Fibroblast of pulmonary artery (primary cell): Measurements from ENCODE around the gene TPST2.

Experiments
- DNase-seq: peaks from one replicate; pipeline ENCODE4 v3.0.0-alpha.2; 2010; ENCODE audit warnings: low read depth
- H3K4me3 ChIP-seq: replicated peaks from 2 replicates; pipeline ENCODE4 v1.5.1; 2011; ENCODE audit warnings: low read depth, mild to moderate bottlenecking, control low read depth, low read length, moderate library complexity
- TF ChIP-seq, protein P1 (sequence below): IDR thresholded peaks from 2 replicates; pipeline ENCODE4 v1.5.1; 2011; ENCODE audit warnings: mild to moderate bottlenecking, control low read depth, low read length, inconsistent platforms; ENCODE audit errors: missing control alignments

TPST2 gene

DNA sequence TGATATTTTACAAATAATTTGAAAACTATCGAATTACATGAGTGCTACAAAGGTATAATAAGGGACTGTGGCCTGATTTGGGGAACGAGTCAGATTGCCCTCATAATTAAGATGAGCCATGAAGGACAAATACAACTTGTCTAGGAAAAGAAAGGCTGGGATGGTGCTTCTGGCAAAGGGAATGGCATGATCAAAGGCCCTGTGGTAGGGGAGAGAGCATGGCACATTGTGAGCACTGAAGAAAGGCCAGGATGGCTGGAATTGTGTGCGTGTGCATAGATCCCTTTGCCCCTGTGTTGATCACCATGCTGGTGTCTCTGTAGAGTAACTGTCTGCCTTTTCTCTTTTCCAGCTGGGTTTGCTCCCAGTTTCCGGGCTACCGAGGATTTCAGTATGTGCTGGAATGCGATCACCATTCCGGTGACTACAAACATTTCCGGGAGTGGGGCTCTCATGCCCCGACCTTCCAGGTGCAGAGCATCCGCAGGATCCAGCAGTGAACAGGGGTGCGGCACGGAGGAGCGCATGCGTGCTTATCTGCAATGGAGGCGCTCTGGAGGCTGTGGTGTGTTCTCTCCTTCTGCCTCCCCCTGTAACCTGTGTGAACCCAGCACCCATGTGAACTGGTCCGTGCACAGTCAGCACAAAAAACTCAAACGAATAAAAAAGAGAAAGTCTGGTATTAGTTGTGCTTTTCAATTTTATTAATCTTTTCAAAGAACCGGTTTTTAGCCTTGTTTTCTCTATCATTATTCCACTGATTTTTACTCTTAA, 40.2 kb upstream of the TPST2 start:
- TF ChIP-seq, protein P1, sequence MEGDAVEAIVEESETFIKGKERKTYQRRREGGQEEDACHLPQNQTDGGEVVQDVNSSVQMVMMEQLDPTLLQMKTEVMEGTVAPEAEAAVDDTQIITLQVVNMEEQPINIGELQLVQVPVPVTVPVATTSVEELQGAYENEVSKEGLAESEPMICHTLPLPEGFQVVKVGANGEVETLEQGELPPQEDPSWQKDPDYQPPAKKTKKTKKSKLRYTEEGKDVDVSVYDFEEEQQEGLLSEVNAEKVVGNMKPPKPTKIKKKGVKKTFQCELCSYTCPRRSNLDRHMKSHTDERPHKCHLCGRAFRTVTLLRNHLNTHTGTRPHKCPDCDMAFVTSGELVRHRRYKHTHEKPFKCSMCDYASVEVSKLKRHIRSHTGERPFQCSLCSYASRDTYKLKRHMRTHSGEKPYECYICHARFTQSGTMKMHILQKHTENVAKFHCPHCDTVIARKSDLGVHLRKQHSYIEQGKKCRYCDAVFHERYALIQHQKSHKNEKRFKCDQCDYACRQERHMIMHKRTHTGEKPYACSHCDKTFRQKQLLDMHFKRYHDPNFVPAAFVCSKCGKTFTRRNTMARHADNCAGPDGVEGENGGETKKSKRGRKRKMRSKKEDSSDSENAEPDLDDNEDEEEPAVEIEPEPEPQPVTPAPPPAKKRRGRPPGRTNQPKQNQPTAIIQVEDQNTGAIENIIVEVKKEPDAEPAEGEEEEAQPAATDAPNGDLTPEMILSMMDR, result no peak
- no peak for DNase-seq
- H3K4me3 ChIP-seq, result no peak overlapping the region

DNA sequence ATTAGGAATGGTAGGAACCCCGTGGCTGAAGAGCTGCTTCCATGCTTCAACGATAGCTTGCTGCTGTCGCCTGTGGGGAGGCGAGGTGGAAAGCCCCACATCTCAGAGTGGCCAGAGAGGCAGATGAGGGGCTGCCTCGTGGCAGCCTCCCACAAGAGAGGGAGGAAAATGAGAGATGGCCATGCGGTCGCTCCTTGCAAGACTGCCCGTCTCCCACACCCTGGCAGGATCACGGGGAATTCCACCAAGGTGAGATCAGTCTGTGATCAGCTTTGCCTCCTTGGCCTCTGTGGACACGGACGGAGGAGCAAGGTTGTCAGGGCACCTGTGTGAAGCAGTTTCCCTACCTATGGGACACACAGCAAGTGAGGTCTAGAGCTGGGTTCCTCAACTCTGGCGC, 34.9 kb upstream of the TPST2 start:
- no peak overlapping the region for H3K4me3 ChIP-seq
- DNase-seq, result no peak
- TF ChIP-seq, protein P1, result no peak

DNA sequence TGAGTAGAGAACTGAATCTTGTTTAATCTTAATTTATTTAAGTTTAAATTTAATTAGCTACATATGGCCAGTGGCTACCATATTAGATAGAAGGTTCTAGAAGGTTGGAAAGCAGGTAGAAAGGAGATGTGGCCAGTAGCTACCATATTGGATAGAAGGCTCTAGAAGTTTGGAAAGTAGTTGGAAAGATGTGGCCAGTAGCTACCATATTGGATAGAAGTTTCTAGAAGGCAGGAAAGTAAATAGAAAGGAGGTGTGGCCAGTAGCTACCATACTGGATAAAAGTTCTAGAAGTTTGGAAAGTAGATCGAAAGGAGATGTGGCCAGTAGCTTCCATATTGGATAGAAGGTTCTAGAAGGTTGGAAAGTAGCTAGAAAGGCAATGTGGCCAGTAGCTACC, 34.1 kb upstream of the TPST2 start:
- H3K4me3 ChIP-seq, result no peak overlapping the region
- TF ChIP-seq, protein P1, result no peak
- no peak for DNase-seq

DNA sequence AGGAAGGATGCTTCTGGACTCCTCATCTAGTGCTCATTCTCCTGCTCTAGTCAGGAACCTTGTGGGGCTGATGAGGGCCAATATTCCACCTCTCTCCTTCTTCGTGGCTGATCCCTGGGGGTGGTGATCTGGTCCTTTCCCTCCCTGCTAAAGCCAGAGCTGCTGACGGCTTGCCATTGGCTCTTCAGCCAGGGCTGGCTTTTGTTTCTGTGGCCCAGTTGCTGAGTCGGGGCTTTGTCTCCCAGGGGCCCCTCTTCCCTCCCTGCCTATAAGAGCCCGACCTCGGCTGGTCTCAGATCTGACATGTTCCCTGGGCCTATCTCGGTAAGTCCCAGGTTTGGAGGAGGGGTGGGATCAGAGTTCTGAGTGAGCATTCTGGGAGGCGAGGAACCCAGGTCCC, 31.7 kb upstream of the TPST2 start, which contains the start of gene CRYBA4:
CRYBA4 (plus strand) TSS at position 301 of the 400 bp plus-strand sequence. CDS start 634 bp downstream, outside the sequence.
- no peak for DNase-seq
- no peak within 1 kb of the TSS for H3K4me3 ChIP-seq
- TF ChIP-seq, protein P1, result no peak

DNA sequence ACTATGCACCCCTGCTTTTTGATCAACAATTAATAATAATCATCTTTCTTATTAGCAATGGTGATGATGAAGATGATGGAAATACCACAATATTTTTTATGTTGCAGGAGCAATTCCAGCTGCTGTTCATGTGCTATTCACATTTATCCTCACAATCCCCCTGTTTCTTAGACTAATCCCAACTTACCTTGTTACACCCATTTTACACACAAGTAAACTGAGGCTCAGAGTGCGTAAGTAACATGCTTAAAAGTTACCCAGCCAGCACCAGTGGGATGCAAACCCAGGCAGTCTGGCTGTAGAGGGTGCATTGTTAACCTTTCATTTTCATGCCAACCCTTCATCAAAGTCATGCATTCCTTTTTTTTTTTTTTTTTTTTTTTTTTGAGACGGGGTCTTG, 30.3 kb upstream of the TPST2 start:
- DNase-seq, result no peak
- TF ChIP-seq, protein P1, result no peak

DNA sequence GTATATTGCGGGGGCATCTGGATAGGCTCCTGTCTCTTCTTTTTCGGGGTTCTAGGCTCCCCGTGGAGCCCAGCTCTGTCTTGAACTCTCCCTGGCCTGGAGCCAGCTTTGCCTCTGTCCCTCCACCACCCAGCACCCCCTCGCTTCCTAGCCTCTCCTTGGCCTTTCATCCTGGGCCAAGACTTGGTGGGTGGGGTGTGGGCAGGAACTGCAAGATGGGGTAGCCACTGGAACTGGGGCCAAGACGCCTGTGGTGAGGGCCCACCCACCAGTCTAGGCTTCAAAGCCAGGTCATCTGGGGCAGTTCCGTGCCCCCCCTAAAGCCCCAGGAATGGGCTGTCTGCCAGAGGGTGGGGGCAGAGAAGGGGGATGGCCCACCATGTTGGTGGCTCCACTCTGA, 29.6 kb upstream of the TPST2 start:
- TF ChIP-seq, protein P1, result no peak
- DNase-seq, result no peak
- no peak overlapping the region for H3K4me3 ChIP-seq

More for the DNA sequence above, 30.3 kb upstream of the TPST2 start:
- H3K4me3 ChIP-seq, result no peak overlapping the region

DNA sequence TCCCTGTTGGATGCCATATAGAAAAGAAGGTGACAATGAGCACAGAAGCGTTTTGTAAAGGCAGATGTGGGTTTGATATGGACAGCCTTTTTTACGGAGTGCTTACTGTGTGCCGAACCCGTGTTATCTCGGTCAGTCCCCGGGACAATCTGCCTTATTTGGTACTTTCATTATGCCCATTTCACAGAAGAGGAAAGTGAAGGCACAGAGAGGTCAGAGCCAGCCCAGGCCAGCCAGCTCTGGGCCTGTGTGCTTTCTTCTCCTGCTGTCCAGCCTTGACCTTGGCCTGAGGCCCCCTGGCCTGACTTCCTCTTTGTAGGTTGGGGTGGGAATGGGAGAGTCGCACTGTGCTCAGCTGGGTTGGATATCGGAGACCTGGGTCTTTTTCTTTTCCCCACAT, 28.5 kb upstream of the TPST2 start:
- DNase-seq, result no peak
- H3K4me3 ChIP-seq, result no peak overlapping the region
- TF ChIP-seq, protein P1, result no peak
